ENCODE data around the gene SSX2IP. TPM values are rescaled to one million over a fixed set of nuclear protein-coding genes. Genes with fewer than 3 reads are reported as not detected.

The SSX2IP gene
- total and polyA plus RNA-seq, 2 experiments from 2014 or later: 23.2 to 28.4 TPM

DNA sequence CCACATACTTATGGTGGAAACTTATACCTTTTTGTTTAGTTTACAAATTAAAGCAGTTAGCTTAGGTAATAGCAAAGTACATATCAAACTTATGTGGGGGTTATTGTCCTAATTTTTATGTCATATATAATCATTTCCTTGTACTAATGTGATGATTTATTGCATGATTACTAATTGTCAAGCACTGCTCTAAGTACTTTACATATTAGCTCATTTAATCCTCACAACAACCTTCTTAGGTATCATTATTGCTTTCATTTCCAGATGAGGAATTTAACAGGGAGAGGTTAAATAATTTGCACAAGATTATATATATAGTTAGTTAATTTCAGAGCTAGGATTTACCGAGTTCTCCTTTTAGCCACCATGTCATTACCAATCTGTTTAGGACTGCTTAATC is 11.9 kb upstream of the SSX2IP start:
- no peaks in the 10 kb centered on the region for H4K20me1 ChIP-seq (replicated peaks; ENCODE audit: insufficient read depth)
- Mint-ChIP-seq H3K27me3 (ENCODE audit: insufficient read depth, low read depth, poor library complexity) (no peaks in the 10 kb centered on the region), H3K27ac (no peak overlapping the region), H3K4me3 (no peak overlapping the region), H3K4me1 (peaks cover 45% of the 10 kb centered on the region), H3K9me3 (no peaks in the 10 kb centered on the region; the same call in 2 of the 3 replicates), H3K36me3 (ENCODE audit: low read depth) (no peaks in the 10 kb centered on the region)
- H3K36me3 ChIP-seq (ENCODE audit: insufficient read depth): no peaks in the 10 kb centered on the region
- peaks cover 56% of the 10 kb centered on the region for H3K4me1 ChIP-seq (ENCODE audit: insufficient read depth)
- ATAC-seq (no peak), DNase-seq (ENCODE audit: low spot score) (no peak)
- H3K79me2 ChIP-seq (replicated peaks; ENCODE audit: insufficient read depth): no peaks in the 10 kb centered on the region
- H3K4me3 ChIP-seq: no peak overlapping the region
- TF ChIP-seq, protein P1, sequence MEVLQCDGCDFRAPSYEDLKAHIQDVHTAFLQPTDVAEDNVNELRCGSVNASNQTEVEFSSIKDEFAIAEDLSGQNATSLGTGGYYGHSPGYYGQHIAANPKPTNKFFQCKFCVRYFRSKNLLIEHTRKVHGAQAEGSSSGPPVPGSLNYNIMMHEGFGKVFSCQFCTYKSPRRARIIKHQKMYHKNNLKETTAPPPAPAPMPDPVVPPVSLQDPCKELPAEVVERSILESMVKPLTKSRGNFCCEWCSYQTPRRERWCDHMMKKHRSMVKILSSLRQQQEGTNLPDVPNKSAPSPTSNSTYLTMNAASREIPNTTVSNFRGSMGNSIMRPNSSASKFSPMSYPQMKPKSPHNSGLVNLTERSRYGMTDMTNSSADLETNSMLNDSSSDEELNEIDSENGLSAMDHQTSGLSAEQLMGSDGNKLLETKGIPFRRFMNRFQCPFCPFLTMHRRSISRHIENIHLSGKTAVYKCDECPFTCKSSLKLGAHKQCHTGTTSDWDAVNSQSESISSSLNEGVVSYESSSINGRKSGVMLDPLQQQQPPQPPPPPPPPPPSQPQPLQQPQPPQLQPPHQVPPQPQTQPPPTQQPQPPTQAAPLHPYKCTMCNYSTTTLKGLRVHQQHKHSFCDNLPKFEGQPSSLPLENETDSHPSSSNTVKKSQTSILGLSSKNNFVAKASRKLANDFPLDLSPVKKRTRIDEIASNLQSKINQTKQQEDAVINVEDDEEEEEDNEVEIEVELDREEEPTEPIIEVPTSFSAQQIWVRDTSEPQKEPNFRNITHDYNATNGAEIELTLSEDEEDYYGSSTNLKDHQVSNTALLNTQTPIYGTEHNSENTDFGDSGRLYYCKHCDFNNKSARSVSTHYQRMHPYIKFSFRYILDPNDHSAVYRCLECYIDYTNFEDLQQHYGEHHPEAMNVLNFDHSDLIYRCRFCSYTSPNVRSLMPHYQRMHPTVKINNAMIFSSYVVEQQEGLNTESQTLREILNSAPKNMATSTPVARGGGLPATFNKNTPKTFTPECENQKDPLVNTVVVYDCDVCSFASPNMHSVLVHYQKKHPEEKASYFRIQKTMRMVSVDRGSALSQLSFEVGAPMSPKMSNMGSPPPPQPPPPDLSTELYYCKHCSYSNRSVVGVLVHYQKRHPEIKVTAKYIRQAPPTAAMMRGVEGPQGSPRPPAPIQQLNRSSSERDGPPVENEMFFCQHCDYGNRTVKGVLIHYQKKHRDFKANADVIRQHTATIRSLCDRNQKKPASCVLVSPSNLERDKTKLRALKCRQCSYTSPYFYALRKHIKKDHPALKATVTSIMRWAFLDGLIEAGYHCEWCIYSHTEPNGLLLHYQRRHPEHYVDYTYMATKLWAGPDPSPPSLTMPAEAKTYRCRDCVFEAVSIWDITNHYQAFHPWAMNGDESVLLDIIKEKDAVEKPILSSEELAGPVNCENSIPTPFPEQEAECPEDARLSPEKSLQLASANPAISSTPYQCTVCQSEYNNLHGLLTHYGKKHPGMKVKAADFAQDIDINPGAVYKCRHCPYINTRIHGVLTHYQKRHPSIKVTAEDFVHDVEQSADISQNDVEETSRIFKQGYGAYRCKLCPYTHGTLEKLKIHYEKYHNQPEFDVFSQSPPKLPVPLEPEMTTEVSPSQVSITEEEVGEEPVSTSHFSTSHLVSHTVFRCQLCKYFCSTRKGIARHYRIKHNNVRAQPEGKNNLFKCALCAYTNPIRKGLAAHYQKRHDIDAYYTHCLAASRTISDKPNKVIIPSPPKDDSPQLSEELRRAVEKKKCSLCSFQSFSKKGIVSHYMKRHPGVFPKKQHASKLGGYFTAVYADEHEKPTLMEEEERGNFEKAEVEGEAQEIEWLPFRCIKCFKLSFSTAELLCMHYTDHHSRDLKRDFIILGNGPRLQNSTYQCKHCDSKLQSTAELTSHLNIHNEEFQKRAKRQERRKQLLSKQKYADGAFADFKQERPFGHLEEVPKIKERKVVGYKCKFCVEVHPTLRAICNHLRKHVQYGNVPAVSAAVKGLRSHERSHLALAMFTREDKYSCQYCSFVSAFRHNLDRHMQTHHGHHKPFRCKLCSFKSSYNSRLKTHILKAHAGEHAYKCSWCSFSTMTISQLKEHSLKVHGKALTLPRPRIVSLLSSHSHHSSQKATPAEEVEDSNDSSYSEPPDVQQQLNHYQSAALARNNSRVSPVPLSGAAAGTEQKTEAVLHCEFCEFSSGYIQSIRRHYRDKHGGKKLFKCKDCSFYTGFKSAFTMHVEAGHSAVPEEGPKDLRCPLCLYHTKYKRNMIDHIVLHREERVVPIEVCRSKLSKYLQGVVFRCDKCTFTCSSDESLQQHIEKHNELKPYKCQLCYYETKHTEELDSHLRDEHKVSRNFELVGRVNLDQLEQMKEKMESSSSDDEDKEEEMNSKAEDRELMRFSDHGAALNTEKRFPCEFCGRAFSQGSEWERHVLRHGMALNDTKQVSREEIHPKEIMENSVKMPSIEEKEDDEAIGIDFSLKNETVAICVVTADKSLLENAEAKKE (CRISPR knock-in tag; IDR thresholded peaks at IDR 0.05): no peak
- TF ChIP-seq ZNF114 (CRISPR knock-in tag; IDR thresholded peaks at IDR 0.05) (no peak), CREB1 (CRISPR knock-in tag; IDR thresholded peaks at IDR 0.05; ENCODE audit: low read depth) (no peak), EZH2 (IDR thresholded peaks at IDR 0.05; ENCODE audit: low read depth, unreplicated experiment) (no peak), POLR2AphosphoS5 (IDR thresholded peaks at IDR 0.05; ENCODE audit: low read depth) (no peak), EZH2phosphoT487 (IDR thresholded peaks at IDR 0.05; ENCODE audit: unreplicated experiment) (no peak)
- H3K9me2 ChIP-seq (ENCODE audit: insufficient read depth): peaks cover 11% of the 10 kb centered on the region
- no peak overlapping the region for H3K27ac ChIP-seq (ENCODE audit: low read depth)
- H3K4me2 ChIP-seq: peak overlapping the region; percentile 37
- H3K27me3 ChIP-seq (ENCODE audit: insufficient read depth): no peaks in the 10 kb centered on the region
- H2AFZ ChIP-seq: peak overlapping the region; percentile 67
- H3F3A ChIP-seq (replicated peaks; ENCODE audit: low read depth): no peaks in the 10 kb centered on the region; the same call in 1 of the 2 replicates

DNA sequence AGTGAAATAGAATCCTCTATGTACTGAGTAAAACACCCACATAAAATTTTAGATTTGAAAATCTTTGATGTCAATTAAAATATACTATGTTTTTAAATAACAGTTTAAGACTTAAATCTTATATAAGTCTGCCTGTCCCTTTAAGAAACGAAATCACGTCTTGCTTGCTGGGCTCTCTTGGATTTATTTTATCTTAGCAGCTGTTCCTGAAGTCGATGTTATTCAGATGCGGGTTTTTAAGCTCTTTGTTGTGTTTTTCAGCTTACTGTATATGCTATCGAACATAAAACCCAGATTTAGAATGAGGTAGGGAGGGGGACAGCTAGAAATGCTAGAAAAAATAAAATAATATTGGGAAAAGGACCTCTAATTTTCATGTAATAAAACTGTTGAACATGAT is 11.1 kb upstream of the SSX2IP start:
- ATAC-seq (no peak), DNase-seq (ENCODE audit: low spot score) (no peak)
- Mint-ChIP-seq H3K27me3 (ENCODE audit: insufficient read depth, low read depth, poor library complexity) (no peaks in the 10 kb centered on the region), H3K27ac (no peak overlapping the region), H3K9me3 (no peaks in the 10 kb centered on the region; the same call in 2 of the 3 replicates), H3K36me3 (ENCODE audit: low read depth) (no peaks in the 10 kb centered on the region), H3K4me1 (peaks cover 49% of the 10 kb centered on the region), H3K4me3 (no peak overlapping the region)
- Histone ChIP-seq H3K36me3 (ENCODE audit: insufficient read depth) (no peaks in the 10 kb centered on the region), H4K20me1 (replicated peaks; ENCODE audit: insufficient read depth) (no peaks in the 10 kb centered on the region), H3K4me3 (no peak overlapping the region), H3K27me3 (ENCODE audit: insufficient read depth) (no peaks in the 10 kb centered on the region), H3K27ac (ENCODE audit: low read depth) (no peak overlapping the region), H3K4me1 (ENCODE audit: insufficient read depth) (peaks cover 59% of the 10 kb centered on the region), H2AFZ (no peak overlapping the region), H3K9me2 (ENCODE audit: insufficient read depth) (peaks cover 6% of the 10 kb centered on the region; the same call in 1 of the 2 replicates), H3K79me2 (replicated peaks; ENCODE audit: insufficient read depth) (no peaks in the 10 kb centered on the region), H3F3A (replicated peaks; ENCODE audit: low read depth) (no peaks in the 10 kb centered on the region; the same call in 1 of the 2 replicates), H3K4me2 (peak overlapping the region; percentile 37; the same call in 1 of the 2 replicates)
- TF ChIP-seq POLR2AphosphoS5 (IDR thresholded peaks at IDR 0.05; ENCODE audit: low read depth) (no peak), CREB1 (CRISPR knock-in tag; IDR thresholded peaks at IDR 0.05; ENCODE audit: low read depth) (no peak)
- TF ChIP-seq, protein P1 (CRISPR knock-in tag; IDR thresholded peaks at IDR 0.05): no peak
